ENCODE data around the gene GLIPR1L2.
"Not testable (repeated sequence)": the region's sequence is repeated elsewhere in the genome, so short reads cannot be mapped to it uniquely, and the experiment has no call there.

GLIPR1L2 gene

DNA sequence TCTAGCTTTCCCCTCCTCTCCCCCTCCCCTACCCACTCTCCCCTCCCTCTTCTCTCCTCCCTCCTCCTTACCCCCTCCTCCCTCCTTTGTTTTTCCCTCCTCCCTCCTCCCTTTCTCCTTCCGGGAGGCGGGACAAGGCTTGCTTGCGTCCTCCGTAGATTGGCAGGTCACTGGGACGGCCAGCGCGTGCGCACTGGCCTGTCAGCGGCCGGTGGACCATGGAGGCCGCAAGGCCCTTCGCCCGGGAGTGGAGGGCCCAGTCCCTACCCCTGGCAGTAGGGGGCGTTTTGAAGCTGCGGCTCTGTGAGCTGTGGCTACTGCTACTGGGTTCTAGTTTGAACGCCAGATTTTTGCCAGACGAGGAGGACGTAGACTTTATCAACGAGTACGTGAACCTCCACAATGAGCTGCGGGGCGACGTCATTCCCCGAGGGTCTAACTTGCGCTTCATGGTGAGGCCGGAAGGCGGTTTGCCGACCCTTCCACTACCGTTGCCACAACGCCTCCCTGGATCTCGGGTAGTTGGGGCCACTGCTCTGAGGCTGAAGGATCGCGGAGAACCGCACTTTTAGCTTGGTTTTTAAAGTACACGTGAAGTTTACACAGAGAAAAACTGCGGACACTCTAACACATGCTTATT is at the start of gene GLIPR1L2:
TSS of gene GLIPR1L2 (plus strand) at position 191 of the 640 bp plus-strand sequence. CDS start at position 219, 28 bp downstream.
- peak; percentile 98 for DNase-seq (ENCODE audit: low read depth)
- H3K4me3 ChIP-seq (replicated peaks; ENCODE audit: low read depth, low read length): peak within 1 kb of the TSS; percentile 63
- TF ChIP-seq CTCF (IDR thresholded peaks at IDR 0.05; ENCODE audit: low read length, missing control alignments): peak; percentile 87

- no peak overlapping the region for H3K4me3 ChIP-seq (replicated peaks; ENCODE audit: low read depth, low read length)
- no peak for DNase-seq (ENCODE audit: low read depth)
- no peak for TF ChIP-seq CTCF (IDR thresholded peaks at IDR 0.05; ENCODE audit: low read length, missing control alignments)
These were observed 49.0 kb upstream of the GLIPR1L2 start for GRCh38 chr12:75341873-75342272.

- no peak for TF ChIP-seq CTCF (IDR thresholded peaks at IDR 0.05; ENCODE audit: low read length, missing control alignments)
- H3K4me3 ChIP-seq (replicated peaks; ENCODE audit: low read depth, low read length): no peak overlapping the region
- DNase-seq (ENCODE audit: low read depth): no peak
These were observed 45.4 kb upstream of the GLIPR1L2 start for GRCh38 chr12:75345531-75345930.

DNA sequence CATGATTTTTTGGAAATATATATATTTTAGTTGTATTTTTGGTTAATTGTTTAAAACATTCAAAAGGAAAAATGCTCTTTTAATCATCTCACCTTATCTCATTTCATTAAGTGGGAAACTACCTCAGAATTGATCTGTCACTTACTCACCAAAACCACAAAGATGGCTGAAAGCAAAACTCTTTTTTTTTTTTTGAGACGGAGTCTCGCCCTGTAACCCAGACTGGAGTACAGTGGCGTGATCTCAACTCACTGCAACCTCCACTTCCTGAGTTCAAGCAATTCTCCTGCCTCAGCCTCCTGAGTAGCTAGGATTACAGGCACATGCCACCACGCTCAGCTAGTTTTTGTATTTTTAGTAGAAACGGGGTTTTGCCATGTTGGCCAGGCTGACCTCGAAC is 44.7 kb upstream of the GLIPR1L2 start:
- not testable (repeated sequence) for H3K4me3 ChIP-seq (replicated peaks; ENCODE audit: low read depth, low read length); DNase-seq (ENCODE audit: low read depth)

DNA sequence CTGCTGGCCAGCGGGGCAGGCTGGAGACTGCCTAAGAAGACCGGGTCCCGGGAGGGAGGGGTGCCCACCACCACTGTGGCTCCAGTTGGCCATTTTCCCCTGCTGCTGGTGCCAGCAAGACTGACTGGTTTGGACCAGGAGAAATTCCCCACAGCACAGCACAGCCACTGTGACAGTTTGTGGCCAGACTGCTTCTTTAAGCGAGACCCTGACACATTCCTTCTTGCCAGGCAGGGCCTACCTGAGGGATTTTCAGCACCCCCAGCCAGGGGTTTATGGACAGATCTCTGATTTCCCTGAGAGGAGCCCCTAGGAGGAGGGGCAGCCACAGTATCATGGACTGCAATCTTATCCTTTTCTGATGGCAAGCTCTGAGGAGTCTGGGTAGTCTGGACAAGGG is 40.9 kb upstream of the GLIPR1L2 start:
- no peak for DNase-seq (ENCODE audit: low read depth)
- TF ChIP-seq CTCF (IDR thresholded peaks at IDR 0.05; ENCODE audit: low read length, missing control alignments): no peak
- no peak overlapping the region for H3K4me3 ChIP-seq (replicated peaks; ENCODE audit: low read depth, low read length)

DNA sequence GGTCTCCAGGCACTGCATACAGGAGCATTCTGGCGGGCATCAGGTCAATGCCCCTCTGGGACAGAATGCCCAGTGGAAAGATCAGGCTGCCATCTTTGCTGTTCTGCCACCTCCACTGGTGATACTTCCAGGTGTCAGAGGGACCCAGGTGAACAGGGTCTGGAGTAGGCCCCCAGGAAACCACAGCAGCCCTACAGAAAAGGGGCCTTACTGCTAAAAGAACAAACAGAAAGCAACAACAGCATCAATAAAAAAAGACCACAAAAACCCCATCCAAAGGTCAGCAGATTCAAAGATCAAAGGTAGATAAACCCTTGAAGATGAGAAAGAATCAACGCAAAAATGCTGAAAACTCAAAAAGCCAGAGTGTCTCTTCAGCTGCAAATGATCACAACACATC is 40.5 kb upstream of the GLIPR1L2 start:
- H3K4me3 ChIP-seq (replicated peaks; ENCODE audit: low read depth, low read length): no peak overlapping the region
- no peak for DNase-seq (ENCODE audit: low read depth)
- TF ChIP-seq CTCF (IDR thresholded peaks at IDR 0.05; ENCODE audit: low read length, missing control alignments): no peak

GRCh38 chr12:75354011-75354410 is 36.9 kb upstream of the GLIPR1L2 start:
- no peak overlapping the region for H3K4me3 ChIP-seq (replicated peaks; ENCODE audit: low read depth, low read length)
- no peak for DNase-seq (ENCODE audit: low read depth)
- TF ChIP-seq CTCF (IDR thresholded peaks at IDR 0.05; ENCODE audit: low read length, missing control alignments): no peak
